GM19240 (cell line): ENCODE results near the gene CTSF.
"Not testable (repeated sequence)": the region's sequence is repeated elsewhere in the genome, so short reads cannot be mapped to it uniquely, and the experiment has no call there.

Experiments used
- DNase-seq: peaks from one replicate; pipeline ENCODE4 v3.0.0; 2011; ENCODE audit warnings: low spot score; ENCODE audit not compliant: insufficient read length

Gene CTSF

DNA sequence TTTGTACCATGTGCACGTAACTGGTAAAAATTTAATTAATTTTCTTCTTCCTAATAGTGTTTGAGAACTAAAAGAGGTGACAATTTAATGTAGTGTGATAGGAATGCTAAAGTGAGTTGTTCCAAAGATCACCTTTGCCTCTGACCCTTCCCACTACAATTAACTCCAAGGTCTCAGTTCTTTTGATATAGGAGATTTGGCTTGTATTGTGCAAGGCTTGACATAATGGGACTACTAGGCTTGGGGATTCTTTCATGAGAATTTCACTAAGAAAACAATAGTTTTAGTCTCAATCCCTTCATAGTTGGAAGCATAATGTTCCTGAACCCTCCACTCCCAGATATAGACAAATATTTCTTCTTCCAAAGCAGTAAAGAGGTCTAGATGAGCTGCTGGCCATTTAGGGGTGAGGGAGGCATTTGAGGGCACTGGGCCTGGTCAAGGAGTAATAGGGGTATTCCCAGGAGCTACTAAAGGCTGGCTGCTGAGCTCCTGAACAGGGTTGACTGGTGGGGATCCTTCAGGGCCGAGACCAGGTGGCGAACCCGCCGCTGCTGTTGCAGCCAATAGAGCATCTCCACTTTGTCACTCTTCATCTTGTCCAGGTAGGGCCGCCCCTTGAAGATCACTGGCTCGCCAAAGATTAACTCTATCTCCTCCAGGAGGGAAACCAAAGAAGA lies 21.7 kb upstream of the CTSF start:
- DNase-seq = no peak

DNA sequence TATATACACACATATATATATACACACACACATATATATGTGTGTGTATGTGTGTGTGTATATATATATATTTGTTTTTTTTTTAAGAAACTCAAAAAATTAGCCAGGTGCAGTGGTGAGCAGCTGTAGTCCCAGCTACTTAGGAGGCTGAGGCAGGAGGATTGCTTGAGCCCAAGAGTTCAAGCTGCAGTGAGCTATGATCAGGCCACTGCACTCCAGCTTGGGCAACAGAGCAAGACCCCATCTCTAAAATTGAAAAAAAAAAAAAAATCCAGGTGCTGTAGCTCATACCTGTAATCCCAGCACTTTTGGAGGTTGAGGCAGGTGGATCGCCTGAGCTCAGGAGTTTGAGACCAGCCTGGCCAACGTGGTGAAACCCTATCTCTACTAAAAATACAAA lies 20.9 kb upstream of the CTSF start:
- DNase-seq = not testable (repeated sequence)

DNA sequence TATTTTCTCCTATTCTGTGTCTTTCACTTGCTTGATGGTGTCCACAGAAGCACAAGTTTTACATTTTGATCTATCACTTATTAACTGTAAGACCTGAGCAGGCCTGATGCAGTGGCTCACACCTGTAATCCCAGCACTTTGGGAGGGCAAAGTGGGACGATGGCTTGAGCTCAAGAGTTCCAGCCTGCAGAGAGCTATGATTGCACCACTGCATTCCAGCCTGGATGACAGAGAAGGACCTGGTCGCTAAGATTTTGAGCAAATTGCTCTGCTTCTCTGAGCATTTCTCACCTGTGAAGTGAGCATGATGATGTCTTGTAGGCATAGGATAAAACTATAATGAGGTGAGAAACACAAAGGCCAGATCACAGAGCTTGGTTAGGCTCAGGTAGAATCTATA lies 17.7 kb upstream of the CTSF start:
- DNase-seq = no peak

DNA sequence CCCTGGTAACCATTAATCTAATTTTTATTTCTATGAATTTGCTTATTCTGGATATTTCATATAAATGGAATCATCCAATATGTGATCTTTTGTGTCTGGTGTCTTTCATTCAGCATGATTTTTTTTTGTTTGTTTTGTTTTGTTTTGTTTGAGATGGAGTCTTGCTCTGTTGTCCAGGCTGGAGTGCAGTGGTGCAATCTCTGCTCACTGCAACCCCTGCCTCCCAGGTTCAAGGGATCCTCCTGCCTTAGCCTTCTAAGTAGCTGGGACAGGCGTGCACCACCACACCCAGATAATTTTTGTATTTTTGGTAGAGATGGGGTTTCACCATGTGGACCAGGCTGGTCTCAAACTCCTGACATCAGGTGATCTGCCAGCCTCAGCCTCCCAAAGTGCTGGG lies 17.0 kb upstream of the CTSF start:
- not testable (repeated sequence) for DNase-seq

DNA sequence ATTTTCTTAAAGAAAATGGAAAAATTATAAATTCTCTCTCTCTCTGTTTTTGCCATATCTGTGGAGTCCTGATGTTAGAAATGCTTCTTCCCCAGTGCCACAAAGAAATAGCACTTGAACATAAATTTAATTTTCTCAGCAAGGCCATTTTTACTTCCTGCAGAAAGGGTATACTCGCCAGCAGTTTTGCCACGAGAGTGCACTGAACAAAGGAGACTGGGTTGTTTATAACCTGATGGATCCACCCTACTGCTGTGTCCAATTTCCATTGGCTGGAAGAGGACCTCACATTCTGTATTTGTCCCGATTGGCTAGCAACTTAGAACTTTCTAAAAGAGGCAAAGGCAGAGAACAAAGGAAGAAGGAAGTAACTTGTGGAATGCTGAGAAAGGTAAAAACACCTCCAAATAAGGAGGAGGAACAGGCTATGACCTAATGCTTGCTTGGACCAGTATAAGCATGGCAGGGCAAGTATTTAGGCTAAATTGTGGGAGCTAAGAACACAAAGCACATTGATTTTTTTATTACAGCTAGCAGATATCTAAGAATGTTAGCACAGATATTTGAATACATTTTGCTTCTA lies 14.2 kb upstream of the CTSF start:
- DNase-seq = not testable (repeated sequence)

DNA sequence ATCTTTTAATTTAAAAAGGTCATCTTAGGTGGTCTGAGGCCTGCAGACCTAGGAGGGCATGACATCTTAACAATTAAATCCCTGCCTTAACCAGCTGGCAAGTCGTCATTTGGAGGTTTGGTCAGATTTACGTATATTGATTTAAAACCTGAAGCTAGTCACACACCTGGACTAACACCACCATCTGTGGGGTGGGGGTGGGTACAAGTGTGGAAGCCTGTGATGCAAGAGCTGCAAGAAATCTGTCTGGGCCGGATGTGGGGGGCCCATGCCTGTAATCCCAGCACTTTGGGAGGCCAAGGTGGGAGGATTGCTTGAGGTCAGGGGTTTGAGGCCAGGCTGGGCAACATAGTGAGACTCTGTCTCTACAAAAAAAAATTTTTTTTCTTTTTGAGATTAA lies 12.9 kb upstream of the CTSF start:
- no peak for DNase-seq

DNA sequence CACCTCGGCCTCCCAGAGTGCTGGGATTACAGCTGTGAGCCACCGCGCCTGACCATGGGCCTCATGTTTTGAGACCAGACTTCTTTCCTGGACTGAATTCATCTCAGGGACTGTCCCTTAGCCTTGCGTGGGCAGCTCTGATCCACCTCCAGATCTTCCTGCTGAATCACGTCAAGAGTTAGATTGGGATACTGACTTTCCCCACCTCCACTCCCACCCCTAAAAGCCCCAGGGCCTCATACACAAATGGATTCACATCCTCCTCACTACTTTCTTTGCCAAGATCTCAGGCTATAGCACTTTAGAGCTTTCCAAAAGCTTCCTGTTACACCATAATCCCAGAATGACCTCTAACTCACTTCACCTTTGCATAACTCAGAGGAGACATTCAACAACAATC lies 12.4 kb upstream of the CTSF start:
- no peak for DNase-seq

DNA sequence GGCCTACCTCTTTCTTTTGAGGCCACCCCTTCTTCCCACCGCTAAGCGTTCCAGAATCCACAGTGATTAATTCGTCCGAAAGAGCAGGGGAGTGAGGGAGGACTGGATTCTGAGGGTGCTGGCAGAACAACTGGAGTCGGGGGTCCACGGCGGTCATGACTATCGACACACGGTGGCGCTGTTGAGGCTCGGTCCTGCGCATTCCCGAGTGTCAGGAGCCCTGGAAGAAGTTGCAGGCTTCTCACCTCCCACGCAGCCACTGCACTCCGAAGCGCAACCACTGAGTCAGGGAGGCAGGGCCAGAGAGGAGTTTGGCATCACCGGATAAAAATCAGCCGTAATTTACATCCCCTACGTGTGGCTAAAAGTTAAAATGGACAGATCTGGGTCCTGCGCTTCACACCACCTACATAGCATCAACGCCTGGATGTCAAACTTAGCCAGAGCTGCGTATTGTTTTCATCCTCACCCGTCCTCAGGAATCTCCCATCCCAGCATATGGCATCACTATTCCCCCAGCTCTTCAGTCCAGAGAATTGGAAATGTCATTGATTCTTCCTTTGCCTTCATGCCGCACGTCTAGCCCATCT lies 10.7 kb upstream of the CTSF start:
- peak; percentile 83 for DNase-seq

DNA sequence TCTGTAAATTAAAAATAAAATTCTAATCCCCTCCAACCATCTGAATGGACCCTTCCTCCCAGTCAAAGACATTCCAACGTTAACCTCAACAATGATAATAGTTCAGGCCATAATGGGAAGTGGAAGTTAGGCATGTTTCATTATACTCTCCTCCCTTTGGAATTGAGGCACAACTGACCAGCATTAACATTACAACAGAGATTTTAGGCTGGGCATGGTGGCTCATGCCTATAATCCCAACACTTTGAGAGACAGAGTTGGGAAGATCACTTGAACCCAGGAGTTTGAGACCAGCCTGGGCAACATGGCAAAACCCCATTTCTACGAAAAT lies 2.4 kb upstream of the CTSF start:
- no peak for DNase-seq

DNA sequence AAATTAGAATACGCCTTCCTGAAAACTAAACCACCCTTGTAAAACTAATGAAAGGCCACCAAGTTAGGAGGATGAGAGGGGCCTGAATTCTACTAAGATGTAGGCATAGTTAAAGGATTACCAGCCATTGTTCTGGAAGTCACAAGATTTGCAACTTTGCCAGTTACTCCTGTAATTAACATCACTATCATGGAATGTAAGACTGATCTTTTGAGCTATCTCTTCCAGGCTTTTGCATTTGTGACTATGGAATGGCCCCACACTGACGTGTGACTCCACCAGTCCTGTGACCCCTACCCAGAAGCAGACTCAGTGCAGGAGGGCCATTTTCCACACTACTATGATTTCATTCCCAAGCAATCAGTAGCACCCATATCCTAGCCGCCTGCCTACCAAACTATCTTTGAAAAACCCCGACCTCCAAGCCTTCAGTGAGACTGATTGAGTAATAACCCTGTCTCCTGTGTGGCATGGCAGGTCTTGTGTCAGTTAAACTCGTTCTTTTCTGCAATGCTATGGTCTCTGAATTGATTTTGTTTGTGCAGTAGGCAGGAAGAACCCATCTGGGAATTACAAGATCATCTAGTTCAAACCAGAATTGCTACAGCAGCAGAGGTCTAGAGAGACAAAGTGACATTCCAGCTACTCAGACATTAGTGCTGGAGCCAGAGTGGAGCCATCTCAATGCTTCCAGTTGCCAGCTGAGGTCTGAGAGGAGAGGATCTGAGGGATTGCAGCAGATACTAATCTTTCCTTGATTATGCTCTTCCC lies 1.9 kb upstream of the CTSF start:
- no peak for DNase-seq

DNA sequence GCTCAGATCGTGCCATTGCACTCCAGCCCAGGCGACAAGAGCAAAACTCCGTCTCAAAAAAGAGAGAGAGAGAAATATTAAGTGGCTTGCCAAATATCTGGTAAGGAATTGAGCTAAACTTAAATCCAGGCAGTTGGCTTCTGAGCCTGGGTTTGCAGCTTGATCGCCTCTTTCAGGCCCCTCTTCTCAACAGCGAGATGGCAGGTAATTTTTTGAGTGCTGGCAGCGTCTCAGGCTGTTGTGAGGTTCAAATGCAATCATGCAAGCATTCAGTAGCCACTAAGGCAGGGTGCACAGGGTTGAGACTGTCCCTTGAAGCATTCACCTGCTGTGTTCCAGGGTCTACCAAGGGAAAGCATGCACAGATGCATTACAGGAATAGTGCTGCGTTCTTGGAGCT lies 670 bp upstream of the CTSF start:
- no peak for DNase-seq

DNA sequence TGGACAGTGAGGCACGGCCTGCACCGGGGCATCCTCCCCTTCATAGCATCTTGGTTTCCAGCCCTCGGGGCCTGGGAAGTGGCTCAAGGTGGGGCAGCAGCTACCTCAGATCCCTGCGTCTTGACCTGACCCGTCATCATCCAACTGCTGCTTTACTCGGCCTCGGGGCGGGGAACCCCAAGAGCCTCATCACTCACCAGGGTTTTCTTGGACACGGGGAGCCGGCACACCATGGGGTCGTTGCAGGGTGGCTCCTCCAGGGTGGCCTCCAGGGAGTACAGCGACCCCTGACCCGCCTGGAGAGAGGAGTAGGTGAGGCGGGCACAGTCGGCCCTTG lies 651 bp downstream of the CTSF start:
- DNase-seq = no peak

DNA sequence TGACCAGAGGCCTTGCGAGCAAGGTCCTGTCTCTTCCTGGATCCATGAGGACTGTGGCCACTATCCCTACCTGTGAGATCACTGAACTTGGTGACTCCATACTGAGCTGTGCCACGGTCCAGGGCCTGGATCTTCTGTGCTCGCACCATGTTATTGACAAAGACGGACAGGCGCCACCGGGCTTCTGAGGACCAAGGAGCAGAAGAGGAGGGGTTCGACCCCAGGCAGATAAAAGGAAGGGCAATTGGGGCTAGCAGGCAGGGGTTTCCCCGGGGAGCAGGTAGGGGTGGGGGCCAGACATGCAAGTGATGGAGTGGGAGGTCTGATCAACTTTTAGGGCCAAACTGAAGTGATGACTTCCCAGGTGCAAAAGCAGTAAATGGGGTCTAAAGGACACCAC lies 2.2 kb downstream of the CTSF start:
- no peak for DNase-seq

DNA sequence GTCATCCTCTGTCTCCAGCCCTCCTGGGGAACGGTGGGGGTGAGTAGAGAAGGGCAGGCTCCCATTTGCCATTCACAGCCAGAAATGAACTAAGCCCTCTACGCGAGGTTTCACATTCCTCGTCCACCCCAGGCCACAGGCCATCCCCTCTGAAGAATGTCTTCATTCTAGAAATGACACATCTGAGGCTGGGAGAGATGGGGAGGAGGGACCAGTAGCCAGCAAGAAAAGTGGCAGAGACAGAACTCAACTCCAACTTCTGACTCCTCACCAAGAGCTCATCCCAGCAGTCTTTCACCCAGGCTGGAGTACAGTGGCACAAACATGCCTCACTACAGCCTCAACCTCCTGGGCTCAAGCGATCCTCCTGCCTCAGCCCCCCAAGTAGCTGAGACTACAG lies 3.4 kb downstream of the CTSF start:
- DNase-seq = no peak

DNA sequence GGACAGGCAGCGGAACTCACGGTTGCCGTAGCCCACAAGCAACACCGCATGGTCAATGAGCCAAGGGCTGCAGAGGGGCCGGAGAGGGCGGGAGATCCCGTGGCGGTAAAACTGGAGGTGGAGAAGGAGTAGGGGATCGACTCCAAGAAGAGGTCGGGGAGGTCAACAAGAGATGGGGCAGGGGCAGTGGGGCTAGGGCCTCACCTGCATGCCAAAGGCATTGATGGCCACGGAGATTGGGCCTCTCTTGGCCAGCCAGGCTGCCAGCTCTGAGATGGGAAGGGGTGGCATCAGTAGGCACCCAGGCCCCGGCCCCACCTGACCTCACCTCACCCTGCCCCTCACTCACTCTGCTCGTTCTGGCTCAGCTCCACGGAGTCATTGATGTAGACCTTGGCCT lies 3.9 kb downstream of the CTSF start:
- DNase-seq = no peak

DNA sequence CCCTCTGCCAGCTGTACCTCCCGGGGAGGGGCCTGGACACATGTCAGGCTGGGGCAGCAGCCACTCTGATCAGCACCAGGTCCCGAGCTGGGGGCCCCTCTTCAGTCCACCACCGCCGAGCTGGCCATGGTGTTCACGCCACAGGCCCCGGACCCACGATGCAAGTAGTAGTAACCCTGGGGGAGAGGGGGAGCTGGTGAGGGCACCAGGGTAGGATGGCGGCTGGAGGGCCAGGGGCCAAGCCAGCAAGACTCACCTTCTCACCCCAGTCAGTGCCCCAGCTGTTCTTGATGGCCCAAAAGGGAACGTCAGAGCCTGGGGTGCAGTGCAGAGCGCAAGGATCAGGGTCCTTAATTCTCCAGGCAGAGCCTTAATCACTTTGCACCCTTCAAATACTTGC lies 4.6 kb downstream of the CTSF start:
- no peak for DNase-seq

DNA sequence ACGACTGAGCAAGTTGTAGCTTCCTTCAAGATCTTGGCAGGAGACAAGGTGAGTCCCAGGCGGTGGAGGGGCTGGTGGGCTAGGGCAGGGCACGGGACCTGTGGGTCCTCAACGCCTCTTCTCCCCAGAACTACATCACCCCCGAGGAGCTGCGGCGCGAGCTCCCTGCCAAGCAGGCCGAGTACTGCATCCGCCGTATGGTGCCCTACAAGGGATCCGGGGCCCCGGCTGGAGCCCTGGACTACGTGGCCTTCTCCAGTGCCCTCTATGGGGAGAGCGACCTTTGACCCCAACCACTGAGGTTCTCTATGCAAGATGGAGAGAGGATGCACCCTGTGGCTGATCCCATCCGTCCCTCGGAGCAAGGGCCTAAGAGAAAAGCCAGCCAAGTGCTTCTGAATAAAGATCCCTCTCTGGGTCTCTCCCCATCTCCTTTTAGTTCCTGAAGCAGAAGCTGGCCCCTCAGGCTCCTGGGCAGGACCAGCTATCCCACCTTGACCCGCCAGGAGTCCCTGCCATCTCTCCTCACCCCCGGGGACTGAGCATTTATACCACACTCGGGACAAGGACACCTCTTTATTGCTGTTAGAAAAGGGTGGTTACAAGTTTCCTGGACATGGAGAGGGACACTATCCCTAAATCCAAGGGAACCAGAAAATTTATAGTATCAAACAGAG lies 5.4 kb downstream of the CTSF start:
- no peak for DNase-seq

DNA sequence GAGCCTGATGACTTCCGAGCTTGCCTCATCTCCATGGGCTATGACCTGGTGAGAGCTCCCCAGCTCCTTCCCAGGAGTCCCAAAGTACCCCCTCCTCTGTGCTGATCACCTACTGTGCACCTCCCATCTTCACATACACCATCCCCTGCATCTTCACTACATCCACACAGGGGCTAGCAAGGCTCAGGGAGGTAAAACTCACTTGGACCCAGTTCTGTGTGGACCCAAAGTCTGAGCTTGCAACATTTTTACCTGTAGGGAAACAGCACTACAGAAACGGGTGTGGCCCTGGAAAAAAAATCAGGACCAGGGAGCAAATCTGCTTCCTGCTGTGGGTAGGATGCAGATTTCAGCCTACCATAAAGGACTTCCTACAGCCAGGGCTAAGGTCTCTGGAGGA lies 6.1 kb downstream of the CTSF start:
- no peak for DNase-seq

DNA sequence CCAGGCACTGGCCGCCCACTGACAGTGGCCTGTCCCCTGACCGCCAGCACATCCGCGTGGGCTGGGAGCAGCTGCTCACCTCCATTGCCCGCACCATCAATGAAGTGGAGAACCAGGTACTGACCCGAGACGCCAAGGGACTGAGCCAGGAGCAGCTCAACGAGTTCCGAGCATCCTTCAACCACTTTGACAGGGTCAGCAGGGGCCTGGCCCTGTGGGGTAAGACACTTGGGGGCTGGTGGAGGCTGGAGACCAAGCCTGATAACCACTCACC lies 6.5 kb downstream of the CTSF start:
- no peak for DNase-seq

DNA sequence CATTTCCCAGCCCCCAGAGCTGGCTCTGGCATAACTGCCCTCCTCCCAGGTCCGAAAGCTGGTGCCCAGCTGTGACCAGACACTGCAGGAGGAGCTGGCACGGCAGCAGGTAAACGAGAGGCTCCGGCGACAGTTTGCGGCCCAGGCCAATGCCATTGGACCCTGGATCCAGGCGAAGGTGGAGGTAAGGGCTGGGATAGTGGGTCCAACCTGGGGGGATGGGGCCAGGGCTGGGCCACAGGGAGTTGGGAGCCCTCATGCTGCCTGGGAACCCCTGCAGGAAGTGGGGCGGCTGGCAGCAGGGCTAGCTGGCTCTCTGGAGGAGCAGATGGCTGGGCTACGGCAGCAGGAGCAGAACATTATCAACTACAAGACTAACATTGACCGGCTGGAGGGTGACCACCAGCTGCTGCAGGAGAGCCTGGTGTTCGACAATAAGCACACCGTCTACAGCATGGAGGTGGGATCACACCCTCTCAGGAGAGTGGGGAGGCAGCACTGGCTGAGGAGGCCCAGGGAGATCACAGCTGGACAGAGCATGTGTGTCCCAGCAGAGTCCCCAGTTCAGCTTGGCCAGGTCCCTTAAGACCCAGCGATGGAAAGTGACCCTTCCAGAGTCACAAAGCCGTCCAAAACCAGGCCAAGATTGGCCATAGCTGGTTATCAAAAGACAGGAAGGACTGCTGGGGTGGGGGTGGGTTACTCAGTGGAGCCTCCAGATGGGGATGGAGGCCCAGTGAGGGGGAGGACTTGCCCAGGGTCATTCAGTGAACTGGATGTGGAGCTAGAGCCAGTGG lies 7.0 kb downstream of the CTSF start:
- no peak for DNase-seq

DNA sequence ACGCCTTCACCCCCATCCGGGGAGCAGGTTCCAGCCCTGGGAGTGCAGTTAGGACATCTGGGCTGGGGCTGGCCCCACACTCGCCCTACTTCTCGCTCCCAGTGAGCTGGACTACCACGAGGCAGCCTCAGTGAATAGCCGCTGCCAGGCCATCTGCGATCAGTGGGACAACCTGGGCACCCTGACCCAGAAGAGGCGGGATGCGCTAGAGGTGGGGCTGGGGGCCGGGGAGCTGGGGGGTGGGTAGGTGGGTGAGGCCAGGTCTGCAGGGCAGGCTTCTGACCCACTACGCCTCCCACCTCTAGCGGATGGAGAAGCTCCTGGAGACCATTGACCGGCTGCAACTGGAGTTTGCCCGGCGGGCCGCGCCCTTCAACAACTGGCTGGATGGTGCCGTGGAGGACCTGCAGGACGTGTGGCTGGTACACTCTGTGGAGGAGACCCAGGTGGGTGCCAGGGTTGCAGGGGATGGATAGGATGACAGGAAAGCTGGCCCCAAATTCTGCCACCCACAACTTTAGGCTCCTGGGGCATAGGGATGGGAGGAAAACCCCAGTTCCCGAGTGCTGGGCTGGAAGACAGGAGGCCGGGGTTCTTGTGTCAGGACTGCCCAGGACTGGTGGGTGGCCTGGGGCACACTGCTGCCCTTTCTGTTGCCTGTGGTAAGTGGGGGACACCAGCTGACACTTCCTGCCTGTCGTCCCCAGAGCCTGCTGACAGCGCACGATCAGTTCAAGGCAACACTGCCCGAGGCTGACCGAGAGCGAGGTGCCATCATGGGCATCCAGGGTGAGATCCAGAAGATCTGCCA lies 8.3 kb downstream of the CTSF start:
- DNase-seq = no peak
